GM12875 (cell line): Measurements from ENCODE around the gene ATP6V0B.

Experiments
- H3K4me3 ChIP-seq: one replicate; pipeline ENCODE4 v1.5.1; 2011; ENCODE audit warnings: low read depth, low read length, control low read depth
- CTCF ChIP-seq: IDR thresholded peaks from 2 replicates; pipeline ENCODE4 v1.5.1; 2011; ENCODE audit warnings: low read depth, mild to moderate bottlenecking, control low read depth, inconsistent platforms, low read length, moderate library complexity, borderline replicate concordance; ENCODE audit not compliant: insufficient read depth

ATP6V0B gene

GRCh38 chr1:43933386-43934100 lies 41.2 kb upstream of the ATP6V0B start, which contains the start of gene ARTN:
ARTN (plus strand) TSS chr1:43933801; CDS start chr1:43935657, 1,856 bp downstream.
- peak within 1 kb of the TSS; percentile 37 for H3K4me3 ChIP-seq
- TF ChIP-seq CTCF = no peak

- TF ChIP-seq CTCF = peak; percentile 90
- no peak overlapping the region for H3K4me3 ChIP-seq
Measured at GRCh38 chr1:43934101-43934985, 40.4 kb upstream of the ATP6V0B start.

- H3K4me3 ChIP-seq = no peak overlapping the region
Measured at GRCh38 chr1:43934986-43935324, 39.8 kb upstream of the ATP6V0B start.

DNA sequence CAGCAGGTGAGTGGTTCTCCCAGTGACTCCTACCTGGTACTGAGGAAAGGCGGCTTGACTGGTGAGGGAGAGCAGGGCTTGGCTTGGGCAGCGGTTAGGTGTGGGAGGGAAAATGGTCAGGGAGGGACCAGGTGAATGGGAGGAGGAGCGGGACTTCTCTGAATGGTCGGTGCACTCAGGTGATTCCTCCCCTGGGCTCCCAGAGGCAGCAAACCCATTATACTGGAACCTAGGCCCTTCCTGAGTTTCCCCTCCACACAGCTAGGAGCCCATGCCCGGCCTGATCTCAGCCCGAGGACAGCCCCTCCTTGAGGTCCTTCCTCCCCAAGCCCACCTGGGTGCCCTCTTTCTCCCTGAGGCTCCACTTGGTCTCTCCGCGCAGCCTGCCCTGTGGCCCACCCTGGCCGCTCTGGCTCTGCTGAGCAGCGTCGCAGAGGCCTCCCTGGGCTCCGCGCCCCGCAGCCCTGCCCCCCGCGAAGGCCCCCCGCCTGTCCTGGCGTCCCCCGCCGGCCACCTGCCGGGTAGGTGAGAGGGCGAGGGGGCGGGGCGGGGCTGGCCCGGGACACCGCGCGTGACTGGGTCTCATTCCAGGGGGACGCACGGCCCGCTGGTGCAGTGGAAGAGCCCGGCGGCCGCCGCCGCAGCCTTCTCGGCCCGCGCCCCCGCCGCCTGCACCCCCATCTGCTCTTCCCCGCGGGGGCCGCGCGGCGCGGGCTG lies 38.9 kb upstream of the ATP6V0B start:
- no peak for TF ChIP-seq CTCF
- no peak overlapping the region for H3K4me3 ChIP-seq

More at GRCh38 chr1:43934986-43935324, 39.8 kb upstream of the ATP6V0B start:
- no peak for TF ChIP-seq CTCF

GRCh38 chr1:43936431-43937151 lies 38.2 kb upstream of the ATP6V0B start:
- TF ChIP-seq CTCF = peak; percentile 20; the same call in 1 of the 2 replicates
- peak overlapping the region; percentile 35 for H3K4me3 ChIP-seq

DNA sequence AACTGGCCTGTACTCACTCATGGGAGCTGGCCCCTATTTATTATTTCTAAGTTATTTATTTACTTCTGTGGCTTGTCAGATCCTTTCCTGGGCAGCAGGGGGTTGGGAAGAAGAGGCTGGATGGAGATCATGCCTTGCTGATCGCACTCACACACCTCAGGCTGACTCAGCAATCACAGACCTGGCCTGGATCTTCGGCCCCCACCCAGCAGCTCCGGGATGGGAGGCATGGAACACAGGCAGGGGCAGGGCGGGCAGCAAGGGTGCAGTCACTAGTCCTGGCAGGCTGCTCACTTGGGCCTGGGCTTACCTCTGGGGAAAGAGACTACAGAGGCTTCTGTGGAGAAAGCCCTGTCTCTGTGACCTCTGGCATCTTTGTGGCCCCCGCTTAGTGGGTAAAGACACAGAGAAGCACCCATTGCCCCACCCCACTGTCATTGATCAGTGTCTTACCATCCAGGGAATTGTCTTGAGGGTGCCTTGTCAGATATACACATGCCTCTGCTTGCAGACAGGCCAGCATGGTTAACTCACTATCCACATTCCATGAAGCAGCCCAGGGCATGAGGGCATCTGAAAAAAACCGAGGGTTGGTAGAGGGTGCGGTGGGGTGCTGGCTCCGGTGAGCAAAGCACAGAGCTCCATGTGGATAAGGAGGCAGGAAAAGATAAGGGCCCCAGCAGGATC lies 37.4 kb upstream of the ATP6V0B start:
- H3K4me3 ChIP-seq = no peak overlapping the region
- no peak for TF ChIP-seq CTCF
